HG02642 (cell line): ENCODE measurements around the gene STK11.

Source experiments
- ATAC-seq: cut with Tn5 transposase; IDR thresholded peaks from one replicate; pipeline ENCODE4 v1.9.1; 2021; ENCODE audit warnings: mild to moderate bottlenecking; ENCODE audit not compliant: unreplicated experiment, poor library complexity

STK11 gene

GRCh38 chr19:1223018-1223855 is 17.7 kb downstream of the STK11 start:
- ATAC-seq, result no peak

GRCh38 chr19:1224047-1224825 is 18.7 kb downstream of the STK11 start:
- ATAC-seq, result no peak

- ATAC-seq, result no peak
These were observed 19.3 kb downstream of the STK11 start for GRCh38 chr19:1224847-1225246.

- ATAC-seq, result no peak
These were observed 20.1 kb downstream of the STK11 start for GRCh38 chr19:1225440-1226226.

DNA sequence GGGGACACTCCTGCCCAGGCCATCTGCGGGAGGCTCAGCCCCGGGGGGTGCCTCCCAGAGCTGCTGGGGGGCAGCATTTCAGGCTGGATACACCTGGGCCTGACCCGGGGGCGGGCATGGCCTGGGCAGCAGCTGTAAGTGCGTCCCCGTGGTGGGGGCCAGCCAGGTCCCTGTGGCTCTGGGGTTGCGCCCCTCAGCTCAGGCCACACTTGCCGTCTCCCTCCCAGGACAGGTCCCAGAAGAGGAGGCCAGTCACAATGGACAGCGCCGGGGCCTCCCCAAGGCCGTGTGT is 20.6 kb downstream of the STK11 start:
- ATAC-seq, result no peak

DNA sequence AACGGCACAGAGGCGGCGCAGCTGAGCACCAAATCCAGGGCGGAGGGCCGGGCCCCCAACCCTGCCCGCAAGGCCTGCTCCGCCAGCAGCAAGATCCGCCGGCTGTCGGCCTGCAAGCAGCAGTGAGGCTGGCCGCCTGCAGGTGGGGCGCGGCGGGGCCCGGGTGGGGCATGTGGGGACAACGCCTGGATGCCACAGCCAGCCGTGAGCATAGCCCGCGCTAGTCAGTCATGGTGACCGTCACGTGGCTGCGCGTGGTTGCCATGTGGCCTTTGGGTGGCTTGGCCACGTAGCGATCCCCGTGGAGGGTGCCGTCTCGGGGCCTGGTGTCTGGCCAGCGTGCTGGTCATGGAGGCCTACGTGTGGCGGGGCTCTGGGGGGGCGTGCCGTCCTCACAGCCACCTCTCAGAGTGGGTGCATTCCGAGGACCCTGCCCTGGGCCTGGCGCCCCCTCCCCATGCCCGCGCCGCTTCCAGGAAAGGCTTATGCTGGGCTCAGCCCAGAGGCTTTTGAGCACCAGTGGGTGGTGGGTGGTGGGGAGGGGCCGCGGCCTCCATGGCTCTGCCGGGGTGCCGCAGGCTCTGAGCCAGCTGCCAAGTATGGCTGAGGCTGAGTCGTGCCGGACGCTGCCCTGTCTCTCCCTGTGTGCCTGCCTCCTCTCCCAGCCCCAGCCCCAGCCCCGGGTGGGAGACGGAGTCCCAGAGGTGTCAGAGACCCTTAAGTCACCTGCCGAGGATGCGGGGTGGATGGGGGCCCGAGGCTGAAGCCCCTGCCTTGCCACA is 21.1 kb downstream of the STK11 start:
- ATAC-seq, result no peak

DNA sequence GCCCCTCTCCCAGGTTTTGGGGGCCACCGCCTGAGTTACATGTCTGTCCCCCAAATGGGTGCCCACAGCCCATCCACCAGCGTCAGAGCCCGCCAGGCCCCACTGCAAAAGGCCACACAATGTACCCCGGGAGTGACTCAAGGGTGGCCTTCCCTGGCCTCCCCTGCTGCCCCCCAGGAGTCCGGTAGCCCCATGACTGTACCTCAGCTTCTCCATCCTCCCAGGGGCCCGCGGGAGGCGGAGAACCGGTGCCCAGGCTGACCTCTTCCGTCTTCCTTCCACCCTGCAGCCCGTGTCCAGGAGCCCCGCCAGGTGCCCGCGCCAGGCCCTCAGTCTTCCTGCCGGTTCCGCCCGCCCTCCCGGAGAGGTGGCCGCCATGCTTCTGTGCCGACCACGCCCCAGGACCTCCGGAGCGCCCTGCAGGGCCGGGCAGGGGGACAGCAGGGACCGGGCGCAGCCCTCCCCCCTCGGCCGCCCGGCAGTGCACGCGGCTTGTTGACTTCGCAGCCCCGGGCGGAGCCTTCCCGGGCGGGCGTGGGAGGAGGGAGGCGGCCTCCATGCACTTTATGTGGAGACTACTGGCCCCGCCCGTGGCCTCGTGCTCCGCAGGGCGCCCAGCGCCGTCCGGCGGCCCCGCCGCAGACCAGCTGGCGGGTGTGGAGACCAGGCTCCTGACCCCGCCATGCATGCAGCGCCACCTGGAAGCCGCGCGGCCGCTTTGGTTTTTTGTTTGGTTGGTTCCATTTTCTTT is 21.9 kb downstream of the STK11 start:
- ATAC-seq, result no peak

DNA sequence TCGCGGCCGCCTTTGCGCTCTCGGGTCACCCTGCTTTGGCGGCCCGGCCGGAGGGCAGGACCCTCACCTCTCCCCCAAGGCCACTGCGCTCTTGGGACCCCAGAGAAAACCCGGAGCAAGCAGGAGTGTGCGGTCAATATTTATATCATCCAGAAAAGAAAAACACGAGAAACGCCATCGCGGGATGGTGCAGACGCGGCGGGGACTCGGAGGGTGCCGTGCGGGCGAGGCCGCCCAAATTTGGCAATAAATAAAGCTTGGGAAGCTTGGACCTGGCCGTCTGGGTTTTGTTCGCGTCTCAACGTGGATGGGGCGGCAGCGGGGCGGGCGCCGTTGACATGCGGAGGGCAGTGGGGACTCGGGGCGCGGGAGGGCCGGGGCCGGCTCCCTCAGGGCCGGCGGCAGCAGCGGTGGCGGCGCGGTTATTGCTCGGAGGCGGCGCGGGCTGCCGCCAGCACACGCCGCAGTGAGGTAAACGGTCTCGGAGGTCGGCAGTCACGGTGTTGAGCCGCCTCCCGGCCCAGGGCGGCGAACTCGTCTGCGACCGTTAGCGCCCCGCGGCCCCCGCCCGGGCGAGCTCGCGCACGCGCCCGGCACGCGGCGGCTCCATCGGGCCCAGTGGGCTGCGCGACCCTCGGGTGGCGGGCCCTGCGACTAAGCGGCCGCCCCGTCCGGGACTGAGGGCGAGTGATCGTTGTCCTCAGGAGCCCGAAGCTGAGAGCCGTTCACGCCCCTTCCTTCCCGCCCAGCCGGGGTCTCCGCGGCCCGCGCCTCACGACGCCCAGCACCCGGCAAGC is 22.8 kb downstream of the STK11 start:
- no peak for ATAC-seq

DNA sequence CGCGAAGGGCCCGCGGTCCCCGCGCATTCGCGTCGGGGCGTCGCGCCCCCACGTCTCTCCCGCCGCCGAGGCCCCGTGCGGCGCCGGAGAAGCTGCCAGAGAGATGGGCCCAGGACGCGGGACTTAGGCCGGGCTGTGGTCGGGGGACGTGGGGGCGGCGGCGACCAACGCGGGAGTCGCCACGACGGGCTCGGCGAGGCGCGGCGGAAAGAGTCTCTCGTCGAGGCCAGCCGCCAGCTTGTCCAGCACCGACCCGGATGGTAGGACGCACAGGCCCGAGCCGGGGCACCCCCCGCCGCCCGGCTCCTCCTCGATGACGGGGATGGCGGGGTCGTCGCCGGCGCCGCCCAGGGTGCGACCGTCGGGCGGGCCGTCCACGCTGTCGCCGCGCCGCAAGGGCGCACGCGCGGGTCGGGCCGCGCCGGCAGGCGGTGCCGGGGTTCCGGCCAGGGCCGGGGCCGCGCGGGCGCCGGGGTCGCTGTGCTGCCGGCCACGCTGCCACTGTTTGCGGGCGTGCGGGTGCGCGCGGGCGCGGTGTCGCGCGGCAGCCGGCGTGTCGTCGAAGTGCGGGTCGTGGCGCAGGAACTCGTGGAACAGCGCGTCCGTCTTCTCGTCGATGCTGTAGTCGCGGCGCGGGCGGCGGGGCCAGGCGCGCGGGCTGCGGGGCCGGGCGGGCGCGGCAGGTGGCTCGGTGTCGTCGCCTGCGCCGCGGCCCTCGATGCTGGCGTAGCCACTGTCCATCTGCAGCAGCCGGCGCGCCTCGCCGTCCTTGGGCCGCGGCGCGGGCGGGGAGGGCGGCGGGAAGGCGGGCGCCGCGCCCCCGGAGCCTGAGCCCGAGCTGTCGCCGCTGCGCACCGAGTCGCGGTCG is 23.7 kb downstream of the STK11 start:
- no peak for ATAC-seq

GRCh38 chr19:1229924-1230782 is 24.6 kb downstream of the STK11 start:
- ATAC-seq, result no peak

GRCh38 chr19:1230783-1231489 is 25.4 kb downstream of the STK11 start:
- no peak for ATAC-seq

DNA sequence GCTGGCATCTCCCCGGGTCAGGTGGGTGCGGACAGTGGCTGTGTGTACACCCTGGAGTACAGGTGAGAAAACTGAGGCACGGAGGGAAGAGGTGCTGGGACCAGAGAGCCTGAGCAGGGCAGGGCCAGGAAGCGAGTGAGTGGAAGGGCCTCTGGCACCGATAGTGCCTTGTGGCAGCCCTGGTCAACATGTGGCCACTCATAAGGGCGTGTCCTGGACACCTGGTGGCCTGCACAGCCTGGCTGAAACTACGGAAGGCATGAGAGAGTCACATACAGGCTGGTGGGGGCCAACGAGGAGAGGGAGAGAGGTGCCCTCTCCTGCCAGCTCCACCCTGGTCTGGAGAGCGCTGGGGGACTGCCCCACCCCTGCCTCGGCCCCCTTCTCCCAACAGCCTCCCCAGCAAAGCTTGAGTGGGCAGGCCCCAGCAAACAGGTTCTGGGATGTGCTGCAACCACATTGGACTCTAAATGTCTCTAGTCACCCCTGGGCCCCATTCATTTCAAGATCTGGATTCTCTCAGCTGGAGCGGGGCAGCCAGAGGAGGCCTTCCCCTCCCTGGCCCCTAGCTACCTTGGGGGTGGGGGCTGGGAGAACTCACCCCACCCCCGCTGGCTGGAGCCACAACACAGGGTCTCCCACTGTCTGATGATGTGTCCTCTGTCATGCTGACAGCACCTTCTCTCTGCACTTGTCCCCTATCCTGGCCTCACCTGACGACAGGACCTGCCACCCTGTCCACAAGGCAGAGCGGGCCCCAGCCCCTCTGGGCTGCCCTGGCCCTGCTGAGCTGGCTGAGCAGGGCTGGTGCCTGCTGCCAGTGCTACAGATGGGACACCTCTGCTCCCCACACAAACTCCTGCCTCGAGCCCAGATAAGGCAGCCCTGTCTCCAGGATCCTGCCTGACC is 26.4 kb downstream of the STK11 start:
- ATAC-seq, result no peak

- ATAC-seq, result no peak
These were observed 27.1 kb downstream of the STK11 start for GRCh38 chr19:1232652-1233072.

- no peak for ATAC-seq
These were observed 27.6 kb downstream of the STK11 start for GRCh38 chr19:1233115-1233667.
